BE2C (cell line): Measurements from ENCODE around the gene POLN.

Source experiments
- DNase-seq: peaks from one replicate; pipeline ENCODE4 v3.0.0-alpha.2; 2020
- H3K27me3 ChIP-seq: fragments of 250-450 bp; sonication (Bioruptor Pico); 2 replicates; pipeline ENCODE4 v1.5.1; 2020; ENCODE audit warnings: mild to moderate bottlenecking
- H3K36me3 ChIP-seq: fragments of 250-450 bp; sonication (Bioruptor Pico); 2 replicates; pipeline ENCODE4 v1.5.1; 2020; ENCODE audit warnings: mild to moderate bottlenecking
- H3K4me1 ChIP-seq: fragments of 250-450 bp; sonication (Bioruptor Pico); 2 replicates; pipeline ENCODE4 v1.5.1; 2020
- H3K4me3 ChIP-seq: 2 replicates; pipeline ENCODE4 v1.5.1; 2011; ENCODE audit warnings: low read depth, low read length
- H3K9me3 ChIP-seq: fragments of 250-450 bp; sonication (Bioruptor Pico); 2 replicates; pipeline ENCODE4 v1.5.1; 2020
- TF ChIP-seq, protein P1 (sequence below): IDR thresholded peaks from 2 replicates; pipeline ENCODE4 v1.5.1; 2012; ENCODE audit warnings: mild to moderate bottlenecking, low read depth, low read length

The POLN gene

GRCh38 chr4:2069161-2069971 lies 172.6 kb downstream of the POLN start:
- Histone ChIP-seq H3K4me3 (no peak overlapping the region), H3K4me1 (peaks cover 8% of the 10 kb centered on the region), H3K36me3 (peaks cover 6% of the 10 kb centered on the region), H3K27me3 (no peaks in the 10 kb centered on the region), H3K9me3 (no peaks in the 10 kb centered on the region)
- TF ChIP-seq, protein P1, sequence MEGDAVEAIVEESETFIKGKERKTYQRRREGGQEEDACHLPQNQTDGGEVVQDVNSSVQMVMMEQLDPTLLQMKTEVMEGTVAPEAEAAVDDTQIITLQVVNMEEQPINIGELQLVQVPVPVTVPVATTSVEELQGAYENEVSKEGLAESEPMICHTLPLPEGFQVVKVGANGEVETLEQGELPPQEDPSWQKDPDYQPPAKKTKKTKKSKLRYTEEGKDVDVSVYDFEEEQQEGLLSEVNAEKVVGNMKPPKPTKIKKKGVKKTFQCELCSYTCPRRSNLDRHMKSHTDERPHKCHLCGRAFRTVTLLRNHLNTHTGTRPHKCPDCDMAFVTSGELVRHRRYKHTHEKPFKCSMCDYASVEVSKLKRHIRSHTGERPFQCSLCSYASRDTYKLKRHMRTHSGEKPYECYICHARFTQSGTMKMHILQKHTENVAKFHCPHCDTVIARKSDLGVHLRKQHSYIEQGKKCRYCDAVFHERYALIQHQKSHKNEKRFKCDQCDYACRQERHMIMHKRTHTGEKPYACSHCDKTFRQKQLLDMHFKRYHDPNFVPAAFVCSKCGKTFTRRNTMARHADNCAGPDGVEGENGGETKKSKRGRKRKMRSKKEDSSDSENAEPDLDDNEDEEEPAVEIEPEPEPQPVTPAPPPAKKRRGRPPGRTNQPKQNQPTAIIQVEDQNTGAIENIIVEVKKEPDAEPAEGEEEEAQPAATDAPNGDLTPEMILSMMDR: no peak
- no peak for DNase-seq

DNA sequence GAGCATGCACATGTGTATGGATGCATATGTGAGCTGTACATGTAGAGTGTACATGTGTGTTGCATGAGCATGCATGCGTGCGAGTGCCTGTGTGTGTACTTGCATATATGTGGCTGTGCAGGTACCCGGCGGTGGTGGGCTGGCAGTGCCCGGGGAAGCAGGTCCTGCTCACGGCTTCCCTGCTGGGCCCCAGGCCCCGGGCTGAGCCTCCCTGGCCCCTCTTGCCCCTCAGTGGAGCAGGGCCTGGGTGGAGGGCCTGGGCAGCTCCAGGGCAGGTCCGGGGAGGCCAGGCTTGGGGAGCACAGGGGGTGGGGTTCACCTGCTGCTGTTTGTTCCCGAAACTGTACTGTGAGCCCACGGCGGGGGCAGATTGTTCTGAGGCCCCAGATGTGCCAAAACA lies 173.4 kb downstream of the POLN start:
- Histone ChIP-seq H3K27me3 (no peaks in the 10 kb centered on the region), H3K4me1 (peaks cover 8% of the 10 kb centered on the region), H3K4me3 (no peak overlapping the region), H3K36me3 (peaks cover 7% of the 10 kb centered on the region), H3K9me3 (no peaks in the 10 kb centered on the region)
- no peak for DNase-seq
- TF ChIP-seq, protein P1: no peak

DNA sequence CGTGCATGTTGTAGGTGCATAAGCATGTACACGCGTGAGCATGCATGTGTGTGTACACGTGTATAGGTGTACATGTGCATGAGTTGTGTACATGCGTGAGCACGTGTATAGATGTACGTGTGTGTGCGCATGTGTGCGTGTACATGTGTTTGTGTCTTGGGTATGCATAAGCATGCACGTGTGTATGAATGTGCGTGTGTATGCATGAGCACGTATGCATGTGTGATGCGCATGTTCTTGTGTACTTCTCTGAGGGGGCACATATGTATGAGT lies 173.8 kb downstream of the POLN start:
- H3K36me3 ChIP-seq: peaks cover 7% of the 10 kb centered on the region
- no peak for DNase-seq
- H3K27me3 ChIP-seq: no peaks in the 10 kb centered on the region
- H3K9me3 ChIP-seq: no peaks in the 10 kb centered on the region
- peaks cover 8% of the 10 kb centered on the region for H3K4me1 ChIP-seq
- TF ChIP-seq, protein P1: no peak
- no peak overlapping the region for H3K4me3 ChIP-seq

DNA sequence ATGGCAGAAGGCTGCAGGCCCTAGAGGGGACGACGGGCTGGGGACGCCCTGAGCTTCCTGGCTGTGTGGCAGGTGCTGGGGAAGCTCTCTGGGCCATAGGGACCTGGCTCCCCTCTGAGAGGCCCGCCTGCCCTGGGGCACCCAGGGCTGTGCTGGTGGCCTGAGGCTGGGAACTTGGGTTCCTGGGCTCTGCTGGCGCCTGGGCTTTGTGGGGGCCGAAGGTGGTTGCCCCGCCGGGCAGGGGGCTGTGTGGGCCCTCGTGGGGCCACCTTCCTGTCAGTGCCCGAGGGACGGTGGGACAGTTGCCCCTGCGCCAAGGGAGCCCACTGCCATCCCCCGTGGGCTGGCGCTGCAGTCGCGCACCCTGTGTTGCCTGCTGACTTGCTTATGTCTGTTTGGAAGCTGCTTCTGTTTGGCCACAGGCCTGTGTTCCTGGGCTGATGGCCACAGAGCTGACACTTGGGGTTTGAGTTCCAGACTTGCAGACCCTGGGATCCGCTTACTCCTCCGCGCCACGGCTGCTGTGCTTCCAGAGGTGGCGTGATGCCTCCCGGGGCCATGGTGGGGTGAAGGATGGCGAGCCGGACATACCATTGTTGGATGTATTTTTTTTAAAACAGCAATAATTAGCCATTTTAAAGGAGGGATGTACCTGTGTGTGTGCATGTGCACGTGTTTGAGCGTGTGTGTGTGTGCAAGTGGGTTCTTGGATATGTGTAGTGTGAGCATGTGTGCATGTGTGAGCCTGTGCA lies 174.3 kb downstream of the POLN start:
- H3K4me1 ChIP-seq: peaks cover 8% of the 10 kb centered on the region
- no peak overlapping the region for H3K4me3 ChIP-seq
- no peak for DNase-seq
- peaks cover 7% of the 10 kb centered on the region for H3K36me3 ChIP-seq
- H3K9me3 ChIP-seq: no peaks in the 10 kb centered on the region
- no peaks in the 10 kb centered on the region for H3K27me3 ChIP-seq
- TF ChIP-seq, protein P1: no peak

DNA sequence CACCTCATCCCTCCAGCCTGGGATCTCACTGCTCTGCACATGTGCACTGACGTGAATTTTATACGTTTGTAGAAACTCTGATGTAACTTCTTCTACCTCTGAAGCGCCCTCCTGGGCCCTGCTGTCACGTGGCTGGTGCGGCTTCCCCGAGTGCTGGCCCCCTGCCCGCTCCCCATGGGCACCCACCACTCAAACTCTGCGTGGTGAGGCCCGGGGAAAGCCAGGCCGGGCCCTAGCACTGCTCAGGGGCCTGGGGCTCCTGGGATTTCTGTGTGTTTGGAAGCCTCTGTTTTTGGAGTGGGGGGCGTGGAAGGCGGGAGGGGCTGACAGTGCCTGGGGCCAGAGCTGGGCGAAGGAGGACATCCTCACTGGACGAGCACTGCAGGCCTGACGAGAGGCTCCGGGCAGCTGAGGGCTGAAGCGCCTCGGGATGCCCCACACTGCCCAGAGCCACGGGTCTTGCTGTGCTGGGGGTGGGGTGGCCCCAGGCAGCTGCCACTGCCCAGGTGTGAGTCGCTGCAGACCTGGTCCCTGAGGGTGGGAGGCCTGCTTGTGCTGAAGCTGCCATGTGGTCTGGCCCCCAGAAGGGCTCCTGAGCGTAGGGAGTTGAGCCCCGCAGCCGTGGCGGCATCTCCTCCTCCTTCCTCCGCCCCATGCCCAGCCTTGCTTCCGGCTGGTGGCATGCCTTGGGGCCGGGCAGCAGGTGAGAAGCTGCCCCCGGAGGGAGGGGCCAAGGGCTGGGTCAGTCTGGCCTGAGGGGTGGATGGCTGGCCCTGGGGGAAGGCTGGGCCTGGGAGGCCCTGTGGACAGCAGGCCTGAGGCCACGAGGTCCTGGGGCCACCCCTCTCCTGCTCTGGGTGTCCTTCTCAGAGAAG lies 175.1 kb downstream of the POLN start:
- no peak overlapping the region for H3K4me3 ChIP-seq
- no peaks in the 10 kb centered on the region for H3K27me3 ChIP-seq
- no peak for DNase-seq
- TF ChIP-seq, protein P1: no peak
- peaks cover 7% of the 10 kb centered on the region for H3K36me3 ChIP-seq
- peaks cover 5% of the 10 kb centered on the region for H3K4me1 ChIP-seq
- no peaks in the 10 kb centered on the region for H3K9me3 ChIP-seq
